HG02759 (cell line): ENCODE measurements around the gene FAM120A.

Experiments used
- ATAC-seq: cut with Tn5 transposase; IDR thresholded peaks from one replicate; pipeline ENCODE4 v1.9.1; 2021; ENCODE audit warnings: mild to moderate bottlenecking, moderate library complexity; ENCODE audit not compliant: unreplicated experiment

FAM120A gene

GRCh38 chr9:93467462-93467861 lies 16.0 kb downstream of the FAM120A start:
- ATAC-seq: no peak

DNA sequence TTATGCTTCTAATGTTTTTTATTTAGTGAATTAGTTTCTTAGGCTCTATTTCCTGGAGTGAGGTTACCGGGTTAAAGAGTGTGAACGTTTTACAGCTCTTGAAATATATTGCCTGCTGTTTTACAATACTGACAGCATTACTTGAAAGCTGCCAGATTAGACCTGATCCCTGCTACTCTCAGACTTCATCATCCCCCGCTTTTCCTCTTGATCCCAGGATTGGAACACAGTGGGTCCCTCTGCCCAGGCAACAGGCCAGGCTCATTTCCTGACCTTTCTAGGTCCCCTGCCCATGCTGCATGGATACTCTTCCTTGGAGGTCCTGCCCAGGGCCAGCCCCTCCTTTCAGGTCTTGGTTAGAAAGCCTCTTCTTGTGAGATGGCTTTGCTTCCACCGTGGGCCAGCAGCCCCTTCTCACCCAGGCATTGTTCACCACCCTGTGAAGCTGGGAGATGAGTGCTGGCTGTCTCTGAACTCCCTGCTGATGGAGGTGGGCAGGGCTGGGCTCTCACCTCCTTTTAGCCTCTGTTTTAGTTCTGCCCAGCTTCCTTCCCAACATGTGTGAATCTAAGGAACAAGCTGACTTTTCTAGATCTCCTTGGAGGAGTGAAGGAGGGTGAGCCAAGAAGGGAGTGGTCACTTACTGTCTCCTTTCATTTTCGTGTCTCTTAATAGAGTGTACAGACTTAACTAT lies 17.4 kb downstream of the FAM120A start:
- no peak for ATAC-seq

GRCh38 chr9:93470391-93470790 lies 18.9 kb downstream of the FAM120A start:
- no peak for ATAC-seq

- no peak for ATAC-seq
Observed at GRCh38 chr9:93471124-93471523, 19.6 kb downstream of the FAM120A start.

GRCh38 chr9:93473411-93473810 lies 21.9 kb downstream of the FAM120A start:
- no peak for ATAC-seq

DNA sequence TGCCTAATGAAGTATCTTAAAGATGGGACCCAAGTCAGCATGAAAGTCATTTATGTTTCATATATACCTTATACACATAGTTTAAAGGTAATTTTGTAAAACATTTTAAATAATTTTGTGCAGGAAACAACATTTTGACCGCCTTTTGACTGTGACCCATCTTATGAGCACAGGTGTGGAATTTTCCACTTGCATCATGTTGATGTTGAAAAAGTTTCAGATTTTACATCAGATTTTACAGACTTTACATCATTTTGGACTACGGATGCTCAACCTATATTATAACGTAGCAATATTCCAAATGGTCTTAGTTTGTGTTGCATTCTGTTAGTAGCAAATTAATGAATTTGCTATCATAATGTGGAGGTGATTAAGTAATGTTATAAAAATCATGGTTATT lies 23.6 kb downstream of the FAM120A start:
- no peak for ATAC-seq

DNA sequence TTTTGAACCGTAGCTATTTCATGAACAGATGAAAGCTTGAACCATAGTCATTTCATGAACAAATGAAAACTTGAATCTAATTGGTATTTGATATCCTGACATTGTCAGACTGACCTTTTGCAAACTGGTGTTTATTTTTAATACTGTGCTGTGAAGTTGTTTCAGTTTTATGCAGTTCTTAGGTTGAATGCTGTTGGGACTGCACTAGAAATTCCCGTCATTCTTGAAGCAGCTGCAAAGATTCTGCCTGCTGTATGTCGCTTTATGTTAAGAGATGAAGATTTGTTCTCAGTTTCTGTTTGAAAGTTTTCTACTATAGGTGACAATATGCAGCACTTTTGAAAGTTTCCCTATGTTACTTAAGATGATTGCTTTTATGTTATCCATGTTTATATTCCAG lies 24.4 kb downstream of the FAM120A start:
- ATAC-seq: no peak

DNA sequence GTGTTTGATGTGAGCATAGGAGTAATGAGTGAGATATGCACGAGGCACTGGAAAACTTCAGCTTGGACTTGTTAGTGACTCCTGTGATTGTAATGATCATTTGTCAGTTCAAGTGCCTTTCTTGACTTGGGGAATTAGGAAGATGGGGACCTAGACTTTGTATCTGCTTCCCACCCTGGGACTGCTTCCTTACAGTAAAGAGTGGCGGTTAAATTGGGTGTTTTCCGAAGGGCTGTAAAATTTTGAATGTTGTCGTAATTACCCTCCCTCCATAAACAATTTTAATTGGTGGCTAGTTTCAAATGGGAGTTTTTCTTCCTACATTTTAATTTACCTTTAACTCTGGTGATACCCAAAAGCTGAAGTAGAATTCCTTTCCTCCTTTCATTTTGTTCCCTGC lies 25.4 kb downstream of the FAM120A start:
- no peak for ATAC-seq

GRCh38 chr9:93477397-93477796 lies 25.9 kb downstream of the FAM120A start:
- ATAC-seq: no peak

DNA sequence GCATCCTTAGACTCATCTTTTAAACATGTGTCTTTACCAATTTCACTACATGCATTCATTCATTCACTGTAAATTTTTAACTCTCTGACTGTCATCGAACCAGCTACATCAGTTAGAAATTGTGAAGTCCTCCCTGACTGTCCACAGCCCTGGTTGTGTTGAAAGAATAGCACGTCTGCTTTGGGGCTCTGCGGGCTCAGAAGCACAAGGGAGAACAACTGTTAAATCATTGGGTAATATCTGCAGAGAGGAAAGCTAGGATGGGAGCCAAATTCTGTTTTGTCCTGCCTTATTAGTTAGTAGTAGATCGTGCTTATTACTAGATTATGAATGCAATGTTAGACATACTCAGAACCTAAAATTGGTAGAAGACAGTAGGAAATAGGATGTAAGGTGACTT lies 28.2 kb downstream of the FAM120A start:
- no peak for ATAC-seq

- ATAC-seq: no peak
Observed at GRCh38 chr9:93480262-93480661, 28.8 kb downstream of the FAM120A start.

DNA sequence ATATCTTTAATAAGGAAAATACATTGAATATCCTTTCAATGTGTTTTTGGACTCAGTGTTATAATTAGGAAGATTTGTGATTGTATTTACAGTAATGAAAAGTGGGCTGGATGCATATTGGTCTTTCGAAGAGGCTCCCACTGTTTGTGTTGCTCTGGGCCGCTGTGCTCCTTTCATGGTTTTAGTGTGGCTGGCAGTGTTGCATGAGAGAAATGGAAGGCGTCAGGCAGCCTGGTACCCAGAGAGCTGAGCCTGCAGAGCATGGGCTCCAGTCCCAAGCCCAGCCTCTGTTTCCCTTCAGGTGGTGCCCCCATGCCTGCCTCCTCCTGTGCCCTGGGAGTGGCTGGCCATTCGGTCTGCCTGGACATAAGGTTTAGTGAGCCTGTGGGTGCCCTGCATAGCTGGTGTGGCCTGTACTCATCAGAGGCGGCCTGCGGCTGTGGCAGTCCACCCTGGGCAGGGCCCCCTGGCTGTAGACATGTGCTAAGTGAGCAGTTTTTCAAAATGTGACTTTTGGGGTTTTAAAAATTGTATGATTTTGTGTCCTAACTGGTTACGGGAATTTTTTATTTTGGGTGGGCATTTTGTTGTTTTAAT lies 29.3 kb downstream of the FAM120A start:
- ATAC-seq: no peak

DNA sequence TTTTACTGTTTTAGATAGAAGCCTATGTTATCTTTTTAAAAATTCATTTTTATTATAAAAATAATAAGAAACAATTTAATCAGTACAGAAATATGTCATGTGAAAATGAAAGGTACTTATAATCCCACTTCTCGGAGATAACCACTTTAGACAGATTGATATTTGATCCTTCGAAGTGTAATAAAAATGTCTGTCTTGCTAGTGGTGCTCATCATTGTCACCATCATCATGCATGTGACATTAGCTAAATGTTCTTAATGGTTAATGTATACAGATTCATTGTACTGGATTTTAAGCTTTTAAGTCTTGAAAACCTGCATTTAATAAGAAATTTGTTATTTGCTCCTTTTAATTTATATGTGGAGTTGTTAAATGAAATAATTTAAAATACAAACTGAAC lies 32.0 kb downstream of the FAM120A start:
- ATAC-seq: no peak

GRCh38 chr9:93486268-93486667 lies 34.8 kb downstream of the FAM120A start:
- no peak for ATAC-seq

DNA sequence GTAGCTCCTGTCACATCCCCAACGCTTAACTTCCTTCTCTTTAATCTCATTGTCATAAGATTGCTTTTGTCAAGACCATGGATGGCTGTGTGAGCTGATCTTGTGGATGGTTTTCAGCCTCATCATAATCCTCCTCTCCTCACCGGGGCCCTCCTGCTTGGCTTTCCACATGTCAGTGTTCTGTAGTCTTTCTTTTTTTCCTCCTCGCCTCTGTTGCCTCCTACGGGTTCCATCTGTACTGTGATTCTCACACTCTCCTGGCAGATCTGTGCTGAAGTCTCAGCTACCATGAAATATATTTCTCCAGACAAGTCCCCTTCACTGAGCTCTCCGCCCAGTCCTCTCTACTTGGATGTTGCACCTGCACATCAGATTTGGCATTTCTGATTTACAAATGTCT lies 36.8 kb downstream of the FAM120A start:
- no peak for ATAC-seq

DNA sequence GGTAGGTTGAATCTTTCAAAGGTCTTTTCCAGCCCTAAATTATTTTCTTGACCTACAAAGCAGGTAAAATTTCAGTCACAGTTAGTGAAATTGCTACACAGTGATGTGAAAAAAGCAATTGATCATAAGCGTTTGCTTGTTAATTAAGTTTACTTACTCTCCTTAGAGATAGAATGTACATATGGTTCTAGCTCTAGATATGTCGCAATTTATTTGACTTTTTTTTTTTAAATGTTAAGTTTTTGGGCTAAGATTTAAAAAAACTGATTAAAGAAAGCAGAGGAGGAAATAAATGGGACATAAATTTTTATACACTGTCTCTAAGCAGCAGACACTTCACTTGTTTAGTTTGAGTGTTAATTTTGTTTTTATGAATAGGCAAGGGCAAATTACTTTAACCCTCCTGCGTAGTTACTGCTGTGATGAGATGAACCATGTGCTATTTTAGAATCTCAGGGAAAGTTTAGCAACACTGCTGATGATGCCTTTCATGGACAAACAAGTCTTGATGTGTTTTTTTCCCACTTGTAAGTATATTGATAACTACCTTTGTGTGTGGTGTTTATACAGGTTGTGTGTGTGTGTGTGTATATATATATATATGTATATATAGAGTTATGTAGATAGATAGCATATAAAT lies 40.2 kb downstream of the FAM120A start:
- no peak for ATAC-seq

DNA sequence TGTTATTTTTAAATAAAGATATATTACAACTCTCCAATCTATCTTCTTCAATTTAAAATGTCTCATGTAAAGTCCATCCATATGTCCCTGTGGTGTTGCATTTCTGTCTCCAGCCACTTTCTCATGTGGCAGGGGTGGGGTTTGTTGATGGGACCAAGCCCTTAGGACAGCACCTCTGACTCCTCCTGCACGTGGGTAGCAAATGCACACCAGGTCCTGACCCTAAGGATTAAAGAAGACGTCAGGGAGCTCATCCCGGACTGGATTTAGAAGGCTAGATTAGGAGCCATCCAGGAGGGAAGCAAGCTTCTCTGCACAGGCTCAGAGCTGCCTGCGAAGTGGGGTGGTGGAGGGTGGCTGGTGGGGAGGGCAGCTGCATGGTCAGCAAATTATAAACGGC lies 40.8 kb downstream of the FAM120A start:
- ATAC-seq: no peak

DNA sequence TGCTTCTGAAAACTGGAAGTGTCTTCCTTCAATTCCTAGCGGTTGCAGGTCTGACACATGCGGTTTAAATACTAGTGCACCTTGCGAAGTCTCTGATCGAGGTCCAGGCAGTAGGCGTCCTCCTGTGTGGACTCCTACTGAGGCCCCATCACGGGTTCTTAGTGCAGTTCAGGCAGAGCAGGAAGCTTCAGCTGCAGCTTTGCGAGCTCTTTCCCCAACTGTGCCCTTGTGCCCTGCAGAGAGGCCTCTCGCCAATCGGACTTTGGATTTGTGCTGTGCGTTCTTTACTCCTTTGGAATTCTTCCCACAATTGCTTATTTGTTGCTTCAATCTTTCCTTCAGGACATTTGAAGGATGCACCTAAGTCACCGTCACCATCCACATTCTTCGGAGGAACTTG lies 42.5 kb downstream of the FAM120A start:
- ATAC-seq: no peak

DNA sequence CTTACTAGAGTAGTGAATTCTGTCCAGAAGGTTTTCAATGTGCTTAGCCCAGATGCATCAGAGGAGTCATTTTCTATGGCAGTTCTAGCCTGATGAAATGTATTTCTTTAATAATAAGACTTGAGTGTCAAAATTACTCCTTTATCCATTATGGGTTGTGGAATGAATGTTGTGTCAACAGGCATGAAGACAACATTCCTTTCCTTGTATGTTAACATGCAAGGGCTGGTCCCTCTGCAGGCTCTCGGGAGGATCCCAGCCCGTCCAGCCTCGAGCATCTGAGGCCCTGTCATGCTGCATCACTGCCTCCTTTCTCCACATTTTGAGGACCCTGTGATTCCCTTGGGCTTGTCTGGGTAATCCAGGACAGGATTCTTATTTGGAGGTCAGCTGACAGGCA lies 44.8 kb downstream of the FAM120A start:
- no peak for ATAC-seq

DNA sequence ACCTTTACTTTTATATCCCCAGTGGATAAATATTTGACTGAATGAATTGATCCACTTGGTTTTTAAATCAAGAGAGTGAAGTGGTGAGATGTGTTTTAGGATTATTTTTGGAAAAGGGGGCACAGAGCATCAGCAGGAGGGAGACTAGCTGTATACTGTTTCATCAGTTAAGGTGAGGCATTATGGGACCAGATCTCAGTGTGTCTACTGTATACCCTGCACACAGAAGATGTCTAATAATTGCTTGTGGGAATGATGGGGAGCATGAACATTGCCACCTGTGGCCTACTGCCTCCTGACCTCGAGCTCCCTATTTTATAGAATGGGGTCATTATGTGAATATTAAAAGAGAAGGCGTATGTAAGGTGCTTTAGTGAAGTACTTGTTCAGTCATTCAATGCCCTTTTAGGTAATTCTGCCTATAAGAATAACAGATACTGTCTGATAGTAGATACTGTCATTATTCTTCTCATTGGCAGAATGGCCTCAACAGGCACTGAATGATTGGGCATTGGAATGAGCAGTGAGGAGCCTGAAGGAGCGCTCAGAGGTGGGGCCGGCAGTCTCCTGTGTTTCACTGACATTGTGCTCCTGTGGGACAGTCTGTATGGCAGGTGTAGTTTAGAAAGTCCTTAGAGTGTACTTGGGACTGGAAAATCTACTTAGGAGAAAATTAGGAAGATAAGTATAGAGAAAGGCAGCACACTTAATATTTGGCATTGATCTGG lies 49.2 kb downstream of the FAM120A start:
- no peak for ATAC-seq

DNA sequence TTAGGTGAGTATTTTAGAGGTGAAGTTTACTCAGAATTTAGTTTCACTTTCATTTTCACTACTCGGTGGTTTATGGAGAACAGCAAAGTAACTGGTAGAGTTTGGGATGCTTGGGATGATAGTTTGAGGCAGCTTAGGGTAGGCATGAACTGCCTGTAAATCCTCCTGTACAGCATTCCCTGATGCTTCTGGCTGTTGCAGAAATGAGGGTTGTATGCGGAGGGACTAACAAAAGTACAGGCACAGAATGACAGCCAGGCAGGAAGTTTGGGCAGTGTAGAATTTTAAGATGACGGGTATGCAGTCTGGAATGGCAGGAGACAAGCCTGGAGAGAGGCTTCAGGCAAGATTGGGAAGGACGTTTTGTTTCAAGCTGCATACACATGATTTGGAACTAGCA lies 49.9 kb downstream of the FAM120A start:
- no peak for ATAC-seq

DNA sequence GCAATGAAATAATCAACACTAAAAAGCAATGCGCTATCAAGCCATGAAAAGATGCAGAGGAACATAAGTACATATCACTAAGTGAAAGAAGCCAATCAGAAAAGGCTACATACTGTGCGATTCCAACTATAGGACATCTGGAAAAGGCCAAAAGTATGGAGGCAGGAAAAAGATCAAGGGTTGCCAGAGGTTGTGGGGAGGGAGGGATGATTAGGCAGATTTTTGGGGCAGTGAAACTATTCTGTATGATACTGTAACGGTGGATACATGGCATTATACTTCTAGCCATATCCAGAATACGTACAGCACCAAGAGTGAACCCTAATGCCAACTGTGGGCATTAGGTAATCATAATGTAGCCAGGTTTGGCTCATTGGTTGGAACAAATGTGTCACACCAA lies 51.9 kb downstream of the FAM120A start:
- ATAC-seq: no peak
